WTC11 (cell line): ENCODE results near the gene RPS21.

ENCODE experiments used
- AFF4 ChIP-seq: sonication (generic); formaldehyde crosslinking; IDR thresholded peaks from 2 replicates; pipeline ENCODE4 v1.8.1; 2023; ENCODE audit warnings: mild to moderate bottlenecking, missing genetic modification reagents, borderline replicate concordance
- CTCF ChIP-seq: fragments of 200-600 bp; IDR thresholded peaks from 2 replicates; pipeline ENCODE4 v1.8.0; 2022; ENCODE audit warnings: antibody characterized with exemption
- E2F1 ChIP-seq: sonication (generic); formaldehyde crosslinking; IDR thresholded peaks from 2 replicates; pipeline ENCODE4 v1.8.0; 2022; ENCODE audit warnings: mild to moderate bottlenecking, missing genetic modification reagents
- FOXP1 ChIP-seq: sonication (generic); formaldehyde crosslinking; IDR thresholded peaks from 2 replicates; pipeline ENCODE4 v1.8.0; 2022; ENCODE audit warnings: missing genetic modification reagents, mild to moderate bottlenecking, moderate library complexity, borderline replicate concordance
- MAX ChIP-seq: sonication (generic); formaldehyde crosslinking; IDR thresholded peaks from 2 replicates; pipeline ENCODE4 v1.8.0; 2022; ENCODE audit warnings: mild to moderate bottlenecking, missing genetic modification reagents
- NR2C2 ChIP-seq: sonication (generic); formaldehyde crosslinking; IDR thresholded peaks from 2 replicates; pipeline ENCODE4 v1.8.0; 2022; ENCODE audit warnings: mild to moderate bottlenecking, missing genetic modification reagents
- NR3C1 ChIP-seq: sonication (generic); formaldehyde crosslinking; conservative IDR thresholded peaks from 2 replicates; pipeline ENCODE4 v1.8.1; 2023; ENCODE audit warnings: low read depth, mild to moderate bottlenecking, missing genetic modification reagents
- PRDM15 ChIP-seq: sonication (generic); formaldehyde crosslinking; IDR thresholded peaks from 2 replicates; pipeline ENCODE4 v1.8.0; 2022; ENCODE audit warnings: missing genetic modification reagents
- TCF7 ChIP-seq: sonication (generic); formaldehyde crosslinking; IDR thresholded peaks from 2 replicates; pipeline ENCODE4 v1.8.0; 2022; ENCODE audit warnings: mild to moderate bottlenecking, low read depth, missing genetic modification reagents, moderate library complexity

- TF ChIP-seq CTCF (no peak), TCF7 (no peak), MAX (CRISPR knock-in tag) (no peak), PRDM15 (CRISPR knock-in tag) (no peak), NR3C1 (CRISPR knock-in tag) (no peak), E2F1 (no peak), NR2C2 (CRISPR knock-in tag) (no peak), FOXP1 (no peak), AFF4 (CRISPR knock-in tag) (no peak)
These were observed 29.2 kb upstream of the RPS21 start for GRCh38 chr20:62357681-62358080.
